Choroid plexus epithelial cell (primary cell): ENCODE measurements around the gene LGR5.
"Not testable (repeated sequence)": the region's sequence is repeated elsewhere in the genome, so short reads cannot be mapped to it uniquely, and the experiment has no call there.

Source experiments
- DNase-seq: peaks from one replicate; pipeline ENCODE4 v3.0.0-alpha.2; 2010; ENCODE audit warnings: low read depth
- H3K4me3 ChIP-seq: 2 replicates; pipeline ENCODE4 v1.5.1; 2011; ENCODE audit warnings: low read depth, mild to moderate bottlenecking, control low read depth, low read length, moderate library complexity
- TF ChIP-seq, protein P1 (sequence below): conservative IDR thresholded peaks from 2 replicates; pipeline ENCODE4 v1.5.1; 2011; ENCODE audit warnings: low read depth, mild to moderate bottlenecking, control low read depth, inconsistent platforms, low read length, moderate library complexity

Gene LGR5

DNA sequence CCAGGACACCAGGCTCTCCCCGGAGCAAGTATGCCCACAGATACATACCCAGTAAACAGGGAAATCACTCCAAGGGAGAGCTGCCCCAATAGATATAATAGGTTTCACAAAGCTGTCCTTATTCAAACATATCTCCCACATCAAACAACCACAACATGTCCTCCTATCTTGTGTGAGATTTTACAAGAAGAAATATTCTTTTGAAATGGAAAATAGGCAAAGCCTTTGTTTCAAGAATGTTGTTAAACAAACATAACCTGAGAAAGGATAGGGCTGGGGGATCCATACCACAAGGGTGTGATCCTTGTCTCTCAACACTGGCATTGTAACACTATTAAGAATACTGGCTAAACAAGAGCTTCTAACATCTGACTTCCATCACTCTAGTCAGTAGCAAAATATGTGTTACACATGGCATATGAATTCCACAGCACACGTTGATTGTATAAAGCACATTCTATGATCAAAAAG, 32.9 kb downstream of the LGR5 start:
- TF ChIP-seq, protein P1, sequence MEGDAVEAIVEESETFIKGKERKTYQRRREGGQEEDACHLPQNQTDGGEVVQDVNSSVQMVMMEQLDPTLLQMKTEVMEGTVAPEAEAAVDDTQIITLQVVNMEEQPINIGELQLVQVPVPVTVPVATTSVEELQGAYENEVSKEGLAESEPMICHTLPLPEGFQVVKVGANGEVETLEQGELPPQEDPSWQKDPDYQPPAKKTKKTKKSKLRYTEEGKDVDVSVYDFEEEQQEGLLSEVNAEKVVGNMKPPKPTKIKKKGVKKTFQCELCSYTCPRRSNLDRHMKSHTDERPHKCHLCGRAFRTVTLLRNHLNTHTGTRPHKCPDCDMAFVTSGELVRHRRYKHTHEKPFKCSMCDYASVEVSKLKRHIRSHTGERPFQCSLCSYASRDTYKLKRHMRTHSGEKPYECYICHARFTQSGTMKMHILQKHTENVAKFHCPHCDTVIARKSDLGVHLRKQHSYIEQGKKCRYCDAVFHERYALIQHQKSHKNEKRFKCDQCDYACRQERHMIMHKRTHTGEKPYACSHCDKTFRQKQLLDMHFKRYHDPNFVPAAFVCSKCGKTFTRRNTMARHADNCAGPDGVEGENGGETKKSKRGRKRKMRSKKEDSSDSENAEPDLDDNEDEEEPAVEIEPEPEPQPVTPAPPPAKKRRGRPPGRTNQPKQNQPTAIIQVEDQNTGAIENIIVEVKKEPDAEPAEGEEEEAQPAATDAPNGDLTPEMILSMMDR = no peak
- no peak for DNase-seq
- H3K4me3 ChIP-seq = no peak overlapping the region

- H3K4me3 ChIP-seq = no peak overlapping the region
- TF ChIP-seq, protein P1 = no peak
- DNase-seq = no peak
Observed at GRCh38 chr12:71474791-71475190, 35.2 kb downstream of the LGR5 start.

DNA sequence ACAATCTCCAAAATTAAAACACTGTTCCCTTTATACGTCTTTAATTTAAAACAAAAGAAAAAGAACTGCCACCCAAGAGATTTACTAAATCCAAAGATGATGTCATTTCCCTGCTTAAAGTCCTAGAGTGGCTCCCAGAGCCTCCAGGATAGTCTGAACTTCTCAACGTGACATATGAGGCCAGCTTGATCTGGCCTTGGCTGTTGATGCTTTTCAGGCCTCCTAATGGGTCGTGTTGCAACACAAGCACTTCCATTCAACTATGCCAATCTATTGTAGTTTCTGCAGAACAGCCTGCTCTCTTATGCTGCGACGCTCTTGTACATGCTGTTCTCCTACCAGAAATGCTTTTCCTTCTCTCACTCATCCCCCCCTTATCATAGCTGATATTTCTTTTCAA, 35.7 kb downstream of the LGR5 start:
- no peak overlapping the region for H3K4me3 ChIP-seq
- no peak for DNase-seq
- TF ChIP-seq, protein P1 = no peak

DNA sequence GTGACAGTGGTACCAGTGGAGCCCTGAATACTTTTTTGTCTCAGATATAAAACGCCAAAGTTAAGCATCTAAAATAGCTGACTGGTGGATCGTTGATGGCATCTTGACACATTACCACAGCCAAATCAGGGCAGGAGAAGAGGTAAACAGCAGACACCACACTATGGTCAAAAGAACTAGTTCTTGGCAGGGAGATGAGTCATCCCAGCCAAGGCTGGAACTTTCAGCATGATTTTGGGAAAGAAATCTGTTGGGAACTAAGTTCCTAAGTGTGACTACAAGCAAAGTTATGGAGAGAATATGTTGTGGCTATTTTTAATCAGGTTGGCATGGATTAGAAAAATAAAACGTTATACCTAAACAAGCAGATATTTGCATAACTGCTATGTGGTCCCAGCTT, 36.9 kb downstream of the LGR5 start:
- no peak overlapping the region for H3K4me3 ChIP-seq
- peak; percentile 34 for DNase-seq
- TF ChIP-seq, protein P1 = no peak

GRCh38 chr12:71477609-71478008, 38.0 kb downstream of the LGR5 start:
- no peak for DNase-seq
- TF ChIP-seq, protein P1 = no peak
- no peak overlapping the region for H3K4me3 ChIP-seq

- DNase-seq = no peak
- H3K4me3 ChIP-seq = no peak overlapping the region
- TF ChIP-seq, protein P1 = no peak
Observed at GRCh38 chr12:71478270-71478669, 38.7 kb downstream of the LGR5 start.

- TF ChIP-seq, protein P1 = peak; percentile 3
- no peak for DNase-seq
- H3K4me3 ChIP-seq = no peak overlapping the region
Observed at GRCh38 chr12:71484272-71484905, 44.8 kb downstream of the LGR5 start.

- H3K4me3 ChIP-seq, DNase-seq: not testable (repeated sequence)
Observed at GRCh38 chr12:71490844-71491243, 51.2 kb downstream of the LGR5 start.
